ENCODE measurements around the gene CDKN2B.
"Not testable (repeated sequence)": the region's sequence is repeated elsewhere in the genome, so short reads cannot be mapped to it uniquely, and the experiment has no call there.

Gene CDKN2B

DNA sequence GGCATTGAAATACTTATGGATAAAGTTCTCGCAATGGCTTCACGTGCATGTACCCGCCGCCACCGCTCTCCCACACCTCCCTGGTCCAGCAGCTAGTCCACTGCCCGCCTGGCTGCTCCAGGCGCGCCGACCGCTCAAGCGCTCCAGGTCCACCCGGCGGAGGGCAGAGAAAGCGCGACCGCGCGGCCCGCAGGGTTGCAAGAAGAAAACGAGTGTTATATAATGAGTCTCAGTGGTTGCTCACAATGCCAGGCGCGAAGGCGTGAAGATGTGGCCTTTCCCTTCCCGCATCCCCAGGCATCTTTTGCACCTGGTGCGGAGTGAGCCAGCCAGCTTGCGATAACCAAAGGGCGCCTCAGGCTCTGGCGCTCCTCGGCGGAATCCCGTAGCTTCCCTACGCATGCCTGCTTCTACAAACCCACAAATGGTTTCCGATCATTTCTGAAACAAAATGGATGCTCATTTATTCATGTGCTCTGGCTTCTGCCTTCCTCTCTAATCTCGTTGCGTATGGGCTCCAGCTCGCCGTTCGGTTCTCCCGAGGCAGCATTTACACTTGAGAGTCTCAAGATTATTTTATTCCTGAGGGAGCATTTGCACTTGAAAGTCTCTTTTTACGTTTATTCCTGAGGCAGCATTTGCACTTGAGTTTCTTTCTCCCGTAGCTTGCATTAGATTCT, 40.6 kb downstream of the CDKN2B start:
- no peak for DNase-seq

DNA sequence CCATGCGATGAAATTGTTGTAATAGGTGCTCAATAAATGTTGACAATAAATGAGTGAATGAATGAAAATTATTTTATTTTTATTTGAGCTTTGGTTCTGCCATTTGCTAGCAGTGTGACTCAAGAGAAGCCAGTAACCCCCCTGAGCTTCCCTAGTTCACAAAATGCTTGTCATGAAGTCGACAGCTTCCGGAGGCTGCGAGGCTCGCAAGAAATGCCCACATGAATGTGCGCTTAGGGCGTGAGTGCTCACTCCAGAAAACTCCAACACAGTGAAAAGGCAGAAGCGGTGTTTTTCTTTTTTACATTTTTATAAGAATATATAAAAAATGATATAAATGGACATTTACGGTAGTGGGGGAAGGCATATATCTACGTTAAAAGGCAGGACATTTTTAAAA, 41.4 kb downstream of the CDKN2B start:
- no peak for DNase-seq

GRCh38 chr9:21967169-21967568, 41.9 kb downstream of the CDKN2B start:
- no peak for DNase-seq

DNA sequence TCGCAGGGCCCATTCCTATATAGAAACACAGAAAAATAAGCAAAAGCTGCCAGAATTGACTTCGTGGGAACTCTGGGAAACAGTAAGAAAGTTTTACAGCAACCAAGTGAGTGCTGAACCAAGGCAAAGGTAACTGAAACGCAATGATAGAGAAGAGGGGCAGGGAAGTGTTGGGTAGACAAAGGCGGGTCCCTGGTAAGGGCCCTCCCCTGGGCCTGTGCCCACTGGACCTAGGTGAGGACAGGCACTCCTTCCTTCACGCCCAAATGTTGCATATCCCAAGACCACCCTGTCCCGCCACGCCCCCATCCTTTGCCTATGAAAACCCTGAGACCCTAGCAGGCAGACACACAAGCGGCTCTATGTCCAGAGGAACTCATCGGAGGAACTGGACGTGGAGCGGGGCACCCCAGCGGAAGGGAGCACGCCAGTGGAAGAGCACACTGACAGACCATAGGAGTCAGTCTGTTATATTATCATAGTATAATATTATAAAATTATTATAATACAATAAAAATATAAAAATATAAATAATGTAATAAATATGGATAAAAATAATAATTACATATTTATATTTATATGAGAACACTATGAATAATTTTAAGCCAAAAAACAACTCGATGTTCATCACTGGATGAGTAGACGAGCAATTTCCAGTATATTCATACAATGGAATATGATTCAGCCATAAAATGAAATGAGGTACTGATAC, 42.8 kb downstream of the CDKN2B start:
- no peak for DNase-seq

GRCh38 chr9:21965401-21965951, 43.6 kb downstream of the CDKN2B start:
- peak; percentile 35 for DNase-seq

DNA sequence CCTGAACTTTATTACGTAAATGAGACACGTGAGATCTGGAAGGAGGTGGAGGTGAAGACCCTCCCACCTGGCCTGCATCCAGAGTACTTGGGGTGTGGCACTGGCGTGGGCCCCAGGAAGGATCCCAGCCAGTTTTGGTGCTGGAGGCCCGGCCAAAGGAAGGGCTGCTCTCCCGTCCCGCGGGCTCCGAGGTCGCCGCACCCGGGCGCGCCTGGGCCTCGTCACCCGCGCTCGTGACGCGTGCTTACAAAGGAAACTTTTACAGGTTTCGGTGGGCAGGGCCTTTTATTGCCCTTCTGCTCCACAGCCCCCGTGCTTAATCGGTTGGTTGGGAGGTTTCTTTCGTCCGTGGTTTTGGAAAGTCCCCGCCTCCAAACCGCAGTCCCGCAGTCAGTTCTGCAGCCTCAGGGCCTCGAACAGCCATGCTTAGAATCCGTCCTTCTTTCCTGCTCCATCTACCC, 44.1 kb downstream of the CDKN2B start:
- peak; percentile 31 for DNase-seq

- no peak for DNase-seq
Observed at GRCh38 chr9:21961569-21961968, 47.5 kb downstream of the CDKN2B start.

GRCh38 chr9:21959268-21959667, 49.8 kb downstream of the CDKN2B start:
- DNase-seq = not testable (repeated sequence)

DNA sequence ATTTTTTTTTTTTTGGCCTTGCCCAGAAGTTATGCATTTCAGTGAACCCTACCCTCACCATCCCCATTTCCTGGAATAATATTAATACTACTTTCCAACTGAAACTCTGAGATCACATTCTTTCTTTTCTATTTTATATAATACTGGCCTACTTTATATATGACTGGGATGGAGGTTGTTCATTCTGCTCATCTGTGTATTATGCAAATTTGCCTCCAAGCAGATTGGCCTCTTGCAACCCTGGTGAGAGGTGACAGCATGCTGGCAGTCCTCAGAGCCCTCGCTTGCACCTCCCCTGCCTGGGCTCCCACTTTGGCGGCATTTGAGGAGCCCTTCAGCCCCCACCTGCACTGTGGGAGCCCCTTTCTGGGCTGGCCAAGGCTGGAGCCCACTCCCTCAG, 50.3 kb downstream of the CDKN2B start:
- no peak for DNase-seq

Measured in CD4-positive, alpha-beta T cell treated with Interleukin-17A for 4 hours (primary cell).